ENCODE results near the gene CMTM4. TPM values are rescaled to one million over a fixed set of nuclear protein-coding genes. Genes with fewer than 3 reads are reported as not detected.

CMTM4 gene
- polyA plus RNA-seq, 1 experiment = 19.2 TPM

GRCh38 chr16:66603537-66604375 is 92.8 kb downstream of the CMTM4 start:
- peaks cover 3% of the 10 kb centered on the region for H3K27me3 ChIP-seq (ENCODE audit: control insufficient read depth, insufficient read depth, low read length)
- peak overlapping the region; percentile 70 for H3K4me3 ChIP-seq (ENCODE audit: low read depth, low read length)
- no peak for TF ChIP-seq CTCF (IDR thresholded peaks at IDR 0.05; ENCODE audit: low read depth, low read length)
- ChIA-PET CTCF (interaction anchor here (0.6 to 2.0 kb wide), 6 partner anchors 24 to 197 kb away, joined by 3 to 5 read pairs (median 3); partner anchors contain the start of gene CMTM2), POLR2A (no interaction called here)
- H3K9me3 ChIP-seq (ENCODE audit: control insufficient read depth, insufficient read depth, low read length) = peaks cover 8% of the 10 kb centered on the region
- no peak for DNase-seq (ENCODE audit: low read depth, low spot score)
- H3K27ac ChIP-seq (ENCODE audit: low read depth, low read length) = peak overlapping the region; percentile 31

- Histone ChIP-seq H3K27me3 (ENCODE audit: control insufficient read depth, insufficient read depth, low read length) (peaks cover 4% of the 10 kb centered on the region), H3K4me3 (ENCODE audit: low read depth, low read length) (no peak overlapping the region), H3K9me3 (ENCODE audit: control insufficient read depth, insufficient read depth, low read length) (peaks cover 8% of the 10 kb centered on the region), H3K27ac (ENCODE audit: low read depth, low read length) (no peak overlapping the region)
- no peak for DNase-seq (ENCODE audit: low read depth, low spot score)
- ChIA-PET CTCF (no interaction called here), POLR2A (no interaction called here)
- TF ChIP-seq CTCF (IDR thresholded peaks at IDR 0.05; ENCODE audit: low read depth, low read length) = no peak
Measured at GRCh38 chr16:66601471-66601870, 95.1 kb downstream of the CMTM4 start.

- TF ChIP-seq CTCF (IDR thresholded peaks at IDR 0.05; ENCODE audit: low read depth, low read length) = no peak
- DNase-seq (ENCODE audit: low read depth, low spot score) = no peak
- peaks cover 4% of the 10 kb centered on the region for H3K27me3 ChIP-seq (ENCODE audit: control insufficient read depth, insufficient read depth, low read length)
- H3K9me3 ChIP-seq (ENCODE audit: control insufficient read depth, insufficient read depth, low read length) = peaks cover 8% of the 10 kb centered on the region
- H3K27ac ChIP-seq (ENCODE audit: low read depth, low read length) = no peak overlapping the region
- POLR2A ChIA-PET = no interaction called here
- CTCF ChIA-PET = no interaction called here
- H3K4me3 ChIP-seq (ENCODE audit: low read depth, low read length) = no peak overlapping the region
Measured at GRCh38 chr16:66600477-66600876, 96.1 kb downstream of the CMTM4 start.

- ChIA-PET POLR2A (no interaction called here), CTCF (no interaction called here)
- peaks cover 6% of the 10 kb centered on the region for H3K27me3 ChIP-seq (ENCODE audit: control insufficient read depth, insufficient read depth, low read length)
- no peak for DNase-seq (ENCODE audit: low read depth, low spot score)
- TF ChIP-seq CTCF (IDR thresholded peaks at IDR 0.05; ENCODE audit: low read depth, low read length) = no peak
- H3K9me3 ChIP-seq (ENCODE audit: control insufficient read depth, insufficient read depth, low read length) = peaks cover 8% of the 10 kb centered on the region
- no peak overlapping the region for H3K27ac ChIP-seq (ENCODE audit: low read depth, low read length)
- H3K4me3 ChIP-seq (ENCODE audit: low read depth, low read length) = no peak overlapping the region
Measured at GRCh38 chr16:66599726-66600125, 96.8 kb downstream of the CMTM4 start.

GRCh38 chr16:66598111-66598510 is 98.4 kb downstream of the CMTM4 start:
- ChIA-PET POLR2A (no interaction called here), CTCF (interaction anchor here (2.3 kb wide), 1 partner anchor 11 kb away, joined by 13 read pairs; no protein-coding TSS in a partner anchor)
- H3K27ac ChIP-seq (ENCODE audit: low read depth, low read length) = no peak overlapping the region

More at GRCh38 chr16:66598111-66598510, 98.4 kb downstream of the CMTM4 start:
- Histone ChIP-seq H3K4me3 (ENCODE audit: low read depth, low read length) (no peak overlapping the region), H3K9me3 (ENCODE audit: control insufficient read depth, insufficient read depth, low read length) (peaks cover 8% of the 10 kb centered on the region), H3K27me3 (ENCODE audit: control insufficient read depth, insufficient read depth, low read length) (peaks cover 11% of the 10 kb centered on the region)
- no peak for TF ChIP-seq CTCF (IDR thresholded peaks at IDR 0.05; ENCODE audit: low read depth, low read length)
- DNase-seq (ENCODE audit: low read depth, low spot score) = no peak

Data from AG04450 (cell line).